Duodenal mucosa (tissue), 2 donors: ENCODE results near the gene PPM1G.
A peak's percentile ranks its signal among the peaks of the same experiment; 100 is the strongest.

Experiments
- H3K27ac ChIP-seq: one replicate; pipeline ENCODE4 v1.7.0; 2013; ENCODE audit warnings: low read depth, low read length
- H3K27me3 ChIP-seq, 2 donors: one replicate each; pipeline ENCODE4 v1.7.0; 2013; ENCODE audit warnings: low read length in 2 of 2, control low read depth in 1 of 2; ENCODE audit not compliant: insufficient read depth in 2 of 2, control insufficient read depth in 1 of 2
- H3K36me3 ChIP-seq, 2 donors: one replicate each; pipeline ENCODE4 v1.7.0; 2013; ENCODE audit warnings: low read length in 2 of 2, control low read depth in 1 of 2; ENCODE audit not compliant: insufficient read depth in 2 of 2, control insufficient read depth in 1 of 2
- H3K4me1 ChIP-seq, 2 donors: one replicate each; pipeline ENCODE4 v1.7.0; 2013; ENCODE audit warnings: low read length in 2 of 2, control low read depth in 1 of 2; ENCODE audit not compliant: insufficient read depth in 2 of 2, control insufficient read depth in 1 of 2
- H3K4me3 ChIP-seq, 2 donors: one replicate each; pipeline ENCODE4 v1.7.0; 2013; ENCODE audit warnings: low read length in 2 of 2, low read depth in 1 of 2
- H3K9ac ChIP-seq, 2 donors: one replicate each; pipeline ENCODE4 v1.7.0; 2013; ENCODE audit warnings: low read length in 2 of 2, low read depth in 1 of 2
- H3K9me3 ChIP-seq, 2 donors: one replicate each; pipeline ENCODE4 v1.7.0; 2013; ENCODE audit warnings: low read length in 2 of 2, control low read depth in 1 of 2; ENCODE audit not compliant: control insufficient read depth in 1 of 2

Gene PPM1G

GRCh38 chr2:27380626-27381545, 28.5 kb downstream of the PPM1G start, which contains the start of gene ZNF513:
ZNF513 (minus strand) TSS chr2:27380734; CDS start chr2:27380526, 208 bp downstream.
- Histone ChIP-seq H3K27me3 (no peaks in the 10 kb centered on the region), H3K4me1 (peaks cover 21 to 25% of the 10 kb centered on the region in 2 donors), H3K9me3 (no peaks in the 10 kb centered on the region), H3K36me3 (peaks cover 45 to 72% of the 10 kb centered on the region in 2 donors), H3K27ac (peak within 1 kb of the TSS; percentile 91), H3K9ac (peak within 1 kb of the TSS; percentile 80 to 94), H3K4me3 (peak within 1 kb of the TSS; percentile 85 to 92)

- Histone ChIP-seq H3K9ac (peak overlapping the region; percentile 80 to 94), H3K9me3 (no peaks in the 10 kb centered on the region), H3K27me3 (no peaks in the 10 kb centered on the region), H3K27ac (peak overlapping the region; percentile 91), H3K36me3 (peaks cover 50 to 72% of the 10 kb centered on the region in 2 donors), H3K4me3 (peak overlapping the region; percentile 85 to 92), H3K4me1 (peaks cover 21 to 25% of the 10 kb centered on the region in 2 donors)
Measured at GRCh38 chr2:27379836-27380625, 29.4 kb downstream of the PPM1G start.

- Histone ChIP-seq H3K9me3 (no peaks in the 10 kb centered on the region), H3K9ac (peak overlapping the region; percentile 80 to 94), H3K36me3 (peaks cover 50 to 72% of the 10 kb centered on the region in 2 donors), H3K4me3 (peak overlapping the region; percentile 85 to 92), H3K27me3 (no peaks in the 10 kb centered on the region), H3K27ac (peak overlapping the region; percentile 91), H3K4me1 (peaks cover 21 to 25% of the 10 kb centered on the region in 2 donors)
Measured at GRCh38 chr2:27379383-27379835, 30.0 kb downstream of the PPM1G start.

GRCh38 chr2:27378809-27379290, 30.5 kb downstream of the PPM1G start:
- peaks cover 49 to 70% of the 10 kb centered on the region in 2 donors for H3K36me3 ChIP-seq
- H3K4me3 ChIP-seq = peak overlapping the region in 1 of 2 donors; percentile 85
- H3K27ac ChIP-seq = no peak overlapping the region
- no peaks in the 10 kb centered on the region for H3K9me3 ChIP-seq
- H3K9ac ChIP-seq = peak overlapping the region in 1 of 2 donors; percentile 94
- no peaks in the 10 kb centered on the region for H3K27me3 ChIP-seq
- peaks cover 21 to 25% of the 10 kb centered on the region in 2 donors for H3K4me1 ChIP-seq

GRCh38 chr2:27378096-27378808, 31.1 kb downstream of the PPM1G start:
- Histone ChIP-seq H3K27ac (no peak overlapping the region), H3K36me3 (peaks cover 47 to 68% of the 10 kb centered on the region in 2 donors), H3K9me3 (no peaks in the 10 kb centered on the region), H3K4me1 (peaks cover 21 to 25% of the 10 kb centered on the region in 2 donors), H3K27me3 (no peaks in the 10 kb centered on the region), H3K4me3 (no peak overlapping the region), H3K9ac (peak overlapping the region in 1 of 2 donors; percentile 94)

- H3K27me3 ChIP-seq = no peaks in the 10 kb centered on the region
- H3K36me3 ChIP-seq = peaks cover 49 to 70% of the 10 kb centered on the region in 2 donors
- H3K9ac ChIP-seq = no peak overlapping the region
- no peaks in the 10 kb centered on the region for H3K9me3 ChIP-seq
- peaks cover 25% of the 10 kb centered on the region in 2 donors for H3K4me1 ChIP-seq
- no peak overlapping the region for H3K27ac ChIP-seq
- no peak overlapping the region for H3K4me3 ChIP-seq
Measured at GRCh38 chr2:27377618-27378095, 31.7 kb downstream of the PPM1G start.

GRCh38 chr2:27376866-27377617, 32.3 kb downstream of the PPM1G start:
- Histone ChIP-seq H3K27me3 (no peaks in the 10 kb centered on the region), H3K4me3 (no peak overlapping the region), H3K27ac (no peak overlapping the region), H3K4me1 (peaks cover 30 to 31% of the 10 kb centered on the region in 2 donors), H3K9ac (no peak overlapping the region), H3K36me3 (peaks cover 51 to 70% of the 10 kb centered on the region in 2 donors), H3K9me3 (no peaks in the 10 kb centered on the region)

GRCh38 chr2:27376151-27376865, 33.1 kb downstream of the PPM1G start:
- Histone ChIP-seq H3K9ac (no peak overlapping the region), H3K9me3 (no peaks in the 10 kb centered on the region), H3K36me3 (peaks cover 47 to 63% of the 10 kb centered on the region in 2 donors), H3K4me3 (no peak overlapping the region), H3K4me1 (peaks cover 35 to 37% of the 10 kb centered on the region in 2 donors), H3K27me3 (no peaks in the 10 kb centered on the region), H3K27ac (no peak overlapping the region)
